Measurements from ENCODE around the gene SMPD3.

DNA sequence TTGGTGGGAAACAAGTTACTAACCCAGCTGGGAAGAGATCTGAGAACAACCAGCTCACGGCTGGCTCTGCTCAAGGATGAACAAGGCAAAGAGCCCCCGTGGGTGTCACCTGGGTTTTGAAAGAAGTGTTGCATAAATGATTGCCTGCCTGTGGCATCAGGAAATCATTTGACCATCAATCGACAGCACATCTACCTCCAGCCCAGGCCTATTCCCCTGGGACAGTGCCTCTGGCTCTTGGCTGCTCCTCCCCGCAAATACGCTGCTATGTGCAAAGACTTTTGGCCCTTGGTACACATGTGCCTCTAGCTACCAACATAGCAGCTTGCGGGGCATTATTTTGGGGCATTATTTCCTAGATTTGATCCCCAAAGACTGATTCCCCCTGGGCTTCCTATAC is 39.4 kb upstream of the SMPD3 start:
- TF ChIP-seq, protein P1, sequence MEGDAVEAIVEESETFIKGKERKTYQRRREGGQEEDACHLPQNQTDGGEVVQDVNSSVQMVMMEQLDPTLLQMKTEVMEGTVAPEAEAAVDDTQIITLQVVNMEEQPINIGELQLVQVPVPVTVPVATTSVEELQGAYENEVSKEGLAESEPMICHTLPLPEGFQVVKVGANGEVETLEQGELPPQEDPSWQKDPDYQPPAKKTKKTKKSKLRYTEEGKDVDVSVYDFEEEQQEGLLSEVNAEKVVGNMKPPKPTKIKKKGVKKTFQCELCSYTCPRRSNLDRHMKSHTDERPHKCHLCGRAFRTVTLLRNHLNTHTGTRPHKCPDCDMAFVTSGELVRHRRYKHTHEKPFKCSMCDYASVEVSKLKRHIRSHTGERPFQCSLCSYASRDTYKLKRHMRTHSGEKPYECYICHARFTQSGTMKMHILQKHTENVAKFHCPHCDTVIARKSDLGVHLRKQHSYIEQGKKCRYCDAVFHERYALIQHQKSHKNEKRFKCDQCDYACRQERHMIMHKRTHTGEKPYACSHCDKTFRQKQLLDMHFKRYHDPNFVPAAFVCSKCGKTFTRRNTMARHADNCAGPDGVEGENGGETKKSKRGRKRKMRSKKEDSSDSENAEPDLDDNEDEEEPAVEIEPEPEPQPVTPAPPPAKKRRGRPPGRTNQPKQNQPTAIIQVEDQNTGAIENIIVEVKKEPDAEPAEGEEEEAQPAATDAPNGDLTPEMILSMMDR (IDR thresholded peaks at IDR 0.05), result no peak
- TF ChIP-seq SIN3A (IDR thresholded peaks at IDR 0.05; ENCODE audit: borderline replicate concordance, insufficient read depth, low read depth, low read length) (no peak), POLR2AphosphoS5 (IDR thresholded peaks at IDR 0.05; ENCODE audit: low read depth, low read length) (no peak)
